NB4 (cell line): ENCODE results near the gene ATXN7L1.

Experiments used
- DNase-seq: peaks from one replicate; pipeline ENCODE4 v3.0.0; 2010; ENCODE audit warnings: low read depth
- H3K4me3 ChIP-seq: one replicate; pipeline ENCODE4 v1.5.1; 2011; ENCODE audit warnings: mild to moderate bottlenecking, low read depth, low read length, moderate library complexity
- CTCF ChIP-seq: IDR thresholded peaks from one replicate; pipeline ENCODE4 v1.5.1; 2012; ENCODE audit warnings: low read depth, low read length
- MAX ChIP-seq: IDR thresholded peaks from 2 replicates; pipeline ENCODE4 v1.6.1; 2011; ENCODE audit warnings: low read depth, low read length
- MYC ChIP-seq: IDR thresholded peaks from 2 replicates; pipeline ENCODE4 v1.6.1; 2011; ENCODE audit warnings: low read depth, low read length
- POLR2A ChIP-seq: IDR thresholded peaks from 2 replicates; pipeline ENCODE4 v1.6.1; 2011; ENCODE audit warnings: mild to moderate bottlenecking; ENCODE audit not compliant: insufficient read length; ENCODE audit errors: extremely low read depth

Gene ATXN7L1

GRCh38 chr7:105672801-105673200 is 203.6 kb downstream of the ATXN7L1 start:
- H3K4me3 ChIP-seq: no peak overlapping the region
- no peak for TF ChIP-seq POLR2A
- TF ChIP-seq CTCF: no peak
- TF ChIP-seq MAX: no peak
- TF ChIP-seq MYC: no peak
- DNase-seq: no peak

- DNase-seq: no peak
- H3K4me3 ChIP-seq: no peak overlapping the region
- TF ChIP-seq MYC (no peak), POLR2A (no peak), CTCF (no peak), MAX (no peak)
These were observed 210.1 kb downstream of the ATXN7L1 start for GRCh38 chr7:105666324-105666723.

GRCh38 chr7:105665684-105666083 is 210.7 kb downstream of the ATXN7L1 start:
- no peak overlapping the region for H3K4me3 ChIP-seq
- no peak for DNase-seq
- no peak for TF ChIP-seq POLR2A
- TF ChIP-seq MAX: no peak
- no peak for TF ChIP-seq CTCF
- no peak for TF ChIP-seq MYC

GRCh38 chr7:105664816-105665525 is 211.4 kb downstream of the ATXN7L1 start:
- no peak for TF ChIP-seq POLR2A
- TF ChIP-seq CTCF: no peak
- no peak for TF ChIP-seq MYC
- TF ChIP-seq MAX: no peak
- H3K4me3 ChIP-seq: no peak overlapping the region
- DNase-seq: peak; percentile 56

GRCh38 chr7:105662998-105663397 is 213.4 kb downstream of the ATXN7L1 start:
- TF ChIP-seq MAX (no peak), MYC (no peak), CTCF (no peak), POLR2A (no peak)
- DNase-seq: no peak
- H3K4me3 ChIP-seq: no peak overlapping the region

GRCh38 chr7:105661625-105662024 is 214.8 kb downstream of the ATXN7L1 start:
- no peak for DNase-seq
- TF ChIP-seq POLR2A: no peak
- no peak overlapping the region for H3K4me3 ChIP-seq
